ENCODE results near the gene ZNF561.

Gene ZNF561

DNA sequence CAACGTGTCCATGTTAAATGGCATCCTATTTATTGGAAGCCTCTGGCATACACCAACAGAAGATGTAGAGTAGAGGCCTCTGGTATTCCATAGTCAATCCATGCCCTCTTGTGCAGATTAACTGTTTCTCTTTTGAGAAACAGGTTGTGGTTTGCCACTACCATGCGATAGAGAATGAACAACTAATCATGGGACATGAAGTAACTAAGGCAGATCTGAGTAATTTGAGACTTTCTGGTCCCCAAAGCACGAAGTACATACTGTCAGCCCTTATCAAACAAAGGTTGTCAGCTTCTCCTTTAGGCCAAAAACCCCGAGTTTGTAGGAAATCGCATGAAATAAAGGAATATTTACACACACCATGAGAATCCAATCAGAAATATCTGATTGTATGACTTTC lies 40.3 kb downstream of the ZNF561 start:
- DNase-seq (ENCODE audit: low read depth in 3 of 3), result no peak

GRCh38 chr19:9570255-9570654 lies 50.8 kb downstream of the ZNF561 start:
- DNase-seq (ENCODE audit: low read depth in 3 of 3), result no peak

DNA sequence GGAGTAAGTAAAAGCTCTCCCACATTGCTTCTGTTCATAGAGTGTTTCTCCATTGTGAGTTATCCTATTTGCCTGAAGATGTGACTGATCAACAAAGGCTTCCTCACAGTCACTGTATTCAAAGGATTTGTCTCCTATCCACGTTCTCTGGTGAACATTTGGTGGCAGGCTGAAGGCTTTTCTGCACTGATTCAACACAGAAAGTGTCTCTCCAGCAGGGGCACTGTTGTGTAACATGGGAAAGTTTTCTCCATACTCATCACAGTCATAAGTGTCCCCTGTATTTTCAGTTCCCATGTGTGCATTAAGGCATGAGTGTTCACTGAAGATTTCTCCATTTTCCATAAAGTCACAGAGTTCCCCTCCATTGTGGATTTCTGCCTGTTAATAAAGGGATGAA lies 54.3 kb downstream of the ZNF561 start:
- no peak for DNase-seq (ENCODE audit: low read depth in 3 of 3)

GRCh38 chr19:9565900-9566705 lies 54.9 kb downstream of the ZNF561 start:
- no peak for DNase-seq (ENCODE audit: low read depth in 3 of 3)

All from stimulated activated CD4-positive, alpha-beta T cell treated with anti-CD3 and anti-CD28 coated beads, TNF-alpha, amount 100 ng/mL, for 4 hours (primary cell).